Activated T-cell treated with anti-CD3 and anti-CD28 coated beads for 24 hours (primary cell): Measurements from ENCODE around the gene ACO2.
A peak's percentile ranks its signal among the peaks of the same experiment; 100 is the strongest.
"Not testable (repeated sequence)": the region's sequence is repeated elsewhere in the genome, so short reads cannot be mapped to it uniquely, and the experiment has no call there.

ENCODE experiments used
- DNase-seq: peaks from one replicate; pipeline ENCODE4 v3.0.0-alpha.2; 2020; ENCODE audit warnings: low read depth

The ACO2 gene

GRCh38 chr22:41543854-41544670 is 75.1 kb downstream of the ACO2 start, which contains the start of gene POLR3H:
TSS of gene POLR3H (minus strand) at chr22:41544470. CDS start at chr22:41544101, 369 bp downstream.
- DNase-seq: peak; percentile 95

DNA sequence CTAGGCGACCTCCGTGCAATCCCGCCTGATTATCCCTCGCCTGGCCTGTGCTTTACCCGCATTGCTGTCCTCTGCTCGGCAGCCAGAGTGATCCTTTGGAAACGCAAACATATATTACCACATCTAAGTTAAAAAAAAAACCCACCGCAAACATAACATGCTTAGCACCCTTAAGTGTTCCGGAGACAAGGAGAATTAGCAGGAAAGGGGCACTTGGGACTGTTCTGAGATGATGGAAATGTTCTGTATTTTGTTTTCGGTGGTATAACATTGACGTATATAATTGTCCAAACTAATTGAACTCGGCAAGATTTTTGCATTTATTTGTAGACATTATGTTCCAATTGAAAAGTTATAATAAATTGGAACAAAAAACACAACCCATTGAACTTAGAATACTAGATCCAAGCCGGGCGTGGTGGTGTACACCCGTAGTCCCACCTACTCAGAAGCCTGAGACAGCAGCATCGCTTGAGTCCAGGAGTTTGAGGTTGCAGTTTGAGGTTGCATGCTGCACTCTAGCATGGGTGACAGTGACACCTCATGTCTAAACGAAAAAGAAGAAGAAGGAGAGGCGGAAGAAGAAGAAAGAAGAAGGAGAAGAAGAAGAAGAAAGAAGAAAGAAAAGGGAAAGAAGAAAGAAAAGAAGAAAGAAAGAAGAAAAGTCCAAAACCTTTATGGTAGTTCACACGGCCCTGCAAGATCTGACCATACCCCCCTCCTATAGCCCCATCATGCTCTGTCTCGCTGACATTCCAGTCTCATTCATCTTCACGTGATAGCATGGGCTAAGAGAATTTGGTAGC is 76.0 kb downstream of the ACO2 start:
- no peak for DNase-seq

DNA sequence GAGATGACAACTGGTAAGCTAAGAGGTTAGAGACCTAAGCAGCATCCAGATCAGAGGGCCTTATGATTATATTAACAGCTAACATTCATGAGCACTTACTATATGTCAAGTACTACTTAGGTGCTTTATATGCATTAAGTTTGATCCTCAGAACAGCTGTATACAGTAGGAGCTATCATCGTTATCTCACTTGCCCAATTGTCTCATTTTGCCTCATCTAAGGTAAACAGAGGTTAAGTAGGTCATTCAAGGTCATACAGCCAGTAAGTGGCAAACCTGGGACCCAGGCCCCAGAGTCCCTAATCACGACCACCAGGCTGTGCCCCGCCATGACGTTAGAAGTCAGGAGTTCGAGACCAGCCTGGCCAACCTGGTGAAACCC is 79.9 kb downstream of the ACO2 start:
- DNase-seq: no peak

- no peak for DNase-seq
Measured at GRCh38 chr22:41550952-41551491, 82.1 kb downstream of the ACO2 start.

- DNase-seq: no peak
Measured at GRCh38 chr22:41551877-41552582, 83.1 kb downstream of the ACO2 start.

- DNase-seq: no peak
Measured at GRCh38 chr22:41555325-41555982, 86.5 kb downstream of the ACO2 start.

DNA sequence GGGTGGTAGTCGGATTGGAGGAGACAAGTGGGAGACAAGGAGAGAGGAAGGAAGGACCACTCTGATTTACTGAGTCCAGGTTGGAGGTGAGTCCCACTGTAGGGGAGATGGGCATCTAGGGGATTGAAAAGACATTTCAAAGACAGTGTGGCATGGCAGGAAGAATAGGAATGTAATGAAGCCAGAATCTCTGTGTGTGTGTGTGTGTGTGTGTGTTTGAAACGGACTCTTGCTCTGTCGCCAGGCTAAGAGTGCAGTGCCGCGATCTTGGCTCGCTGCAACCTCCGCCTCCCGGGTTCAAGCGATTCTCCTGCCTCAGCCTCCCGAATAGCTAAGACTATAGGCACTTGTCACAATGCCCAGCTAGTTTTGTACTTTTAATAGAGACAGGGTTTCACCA is 87.6 kb downstream of the ACO2 start:
- no peak for DNase-seq

GRCh38 chr22:41557401-41558240 is 88.7 kb downstream of the ACO2 start:
- no peak for DNase-seq

DNA sequence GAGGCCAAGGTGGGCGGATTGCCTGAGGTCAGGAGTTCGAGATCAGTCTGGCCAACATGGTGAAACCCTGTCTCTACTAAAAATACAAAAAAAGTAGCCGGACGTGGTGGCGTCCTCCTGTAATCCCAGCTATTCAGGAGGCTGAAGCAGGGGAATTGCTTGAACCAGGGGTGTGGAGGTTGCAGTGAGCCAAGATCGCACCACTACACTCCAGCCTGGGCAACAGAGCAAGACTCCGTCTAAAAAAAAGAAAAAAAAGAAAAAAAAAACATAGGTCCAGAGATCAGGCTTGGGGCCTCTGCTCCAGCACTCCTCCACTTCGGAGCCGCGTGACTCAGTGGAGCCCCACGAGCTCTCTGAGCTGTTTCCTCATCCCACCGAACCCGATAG is 89.3 kb downstream of the ACO2 start:
- DNase-seq: not testable (repeated sequence)

DNA sequence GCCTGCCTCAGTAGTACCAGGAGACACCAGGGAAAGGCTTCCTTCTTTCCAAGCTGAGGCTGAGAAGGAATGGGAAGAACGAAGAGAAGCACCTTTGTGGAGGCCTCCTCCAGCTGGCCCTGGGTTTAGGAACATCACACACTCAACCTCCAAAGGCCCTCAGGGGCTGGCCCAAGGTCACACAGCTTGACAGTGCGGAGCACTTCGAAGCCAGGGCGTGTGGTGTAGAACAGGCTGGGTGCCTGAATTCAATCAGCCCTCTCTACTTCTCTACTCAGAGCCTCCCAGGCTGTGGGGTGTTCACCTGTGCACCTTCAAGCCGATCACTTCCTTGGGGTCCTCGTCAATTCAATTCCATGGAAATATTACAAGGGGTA is 91.2 kb downstream of the ACO2 start:
- DNase-seq: no peak

GRCh38 chr22:41561335-41561734 is 92.4 kb downstream of the ACO2 start:
- DNase-seq: no peak

GRCh38 chr22:41561788-41562187 is 92.9 kb downstream of the ACO2 start:
- DNase-seq: no peak

DNA sequence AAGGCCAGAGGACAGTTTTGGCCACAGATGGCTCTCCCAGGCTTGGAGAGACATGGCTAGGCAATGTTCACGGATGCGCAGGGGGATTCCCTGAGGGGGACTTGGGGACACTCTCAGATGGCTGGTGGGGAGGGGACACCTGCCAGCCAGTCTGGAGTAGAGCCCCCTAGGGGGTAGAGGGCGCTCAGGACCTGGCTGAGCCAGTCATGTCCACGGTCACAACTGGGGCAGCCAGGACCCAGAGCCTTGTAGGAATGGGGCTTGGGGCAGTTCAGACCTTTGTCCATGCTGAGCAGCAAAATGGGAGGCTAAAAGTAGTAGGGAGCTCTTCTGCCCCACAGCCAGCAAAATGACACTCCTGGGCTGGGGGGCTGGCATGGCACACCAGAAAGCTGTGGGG is 93.5 kb downstream of the ACO2 start:
- DNase-seq: no peak

DNA sequence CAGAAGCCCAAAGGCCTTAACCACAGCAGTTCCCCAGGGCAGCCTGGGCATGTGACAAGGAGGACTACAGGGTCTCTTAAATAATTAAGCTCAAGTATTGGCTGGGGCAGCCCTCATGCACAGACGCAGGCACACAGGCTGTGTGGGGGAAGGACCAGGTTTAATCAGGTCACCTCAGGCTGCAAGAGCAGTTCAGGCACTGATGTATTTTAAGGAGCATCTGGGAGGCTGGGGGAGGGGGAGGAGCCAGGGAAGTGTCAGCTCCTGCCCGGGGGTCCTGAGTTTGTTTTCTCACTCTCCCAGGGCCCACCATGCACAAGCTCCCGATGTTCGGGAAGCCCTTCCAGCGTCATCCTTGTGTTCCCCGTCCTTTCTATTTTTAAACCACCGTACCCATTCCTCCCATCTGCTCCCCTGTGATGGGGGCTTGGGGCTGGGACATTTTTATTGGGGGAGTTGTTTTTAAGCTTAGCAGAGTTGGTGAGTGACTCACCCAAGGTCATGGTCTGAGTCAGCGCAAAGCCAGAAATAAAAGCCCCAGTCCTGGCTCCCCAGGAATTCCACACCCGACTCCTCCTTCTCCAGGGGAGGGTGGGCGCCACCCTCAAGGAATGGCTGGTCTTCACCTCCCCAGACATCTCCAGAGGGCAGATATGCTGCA is 94.3 kb downstream of the ACO2 start:
- DNase-seq: no peak

GRCh38 chr22:41564563-41564962 is 95.6 kb downstream of the ACO2 start:
- DNase-seq: no peak

DNA sequence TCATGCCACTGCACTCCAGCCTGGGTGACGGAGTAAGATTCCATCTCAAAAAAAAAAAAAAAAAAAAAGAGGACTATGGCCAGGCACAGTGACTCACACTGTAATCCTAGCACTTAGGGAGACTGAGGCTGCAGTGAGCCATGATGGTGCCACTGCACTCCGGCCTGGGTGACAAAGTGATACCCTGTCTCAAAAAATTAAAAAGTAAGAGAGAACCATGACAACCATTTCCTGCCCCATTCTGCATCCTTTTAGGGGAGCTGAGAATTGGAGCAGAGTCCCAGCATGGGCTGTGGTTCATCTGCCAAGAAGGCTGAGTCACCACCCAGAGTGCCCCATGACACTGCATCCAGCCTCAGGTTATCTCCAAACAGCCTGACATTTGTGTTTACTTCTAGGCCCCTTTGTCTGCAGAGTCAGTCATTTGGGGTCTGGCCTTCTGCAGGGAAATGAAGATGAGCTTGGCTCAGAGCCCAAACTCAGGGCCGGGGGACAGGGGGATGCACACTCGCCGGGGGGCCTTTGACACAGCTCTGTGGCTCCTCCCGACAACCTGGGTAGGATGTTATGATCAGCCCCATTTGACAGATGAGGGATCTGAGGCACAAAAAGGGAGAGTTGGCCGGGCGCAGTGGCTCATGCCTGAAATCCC is 96.6 kb downstream of the ACO2 start:
- no peak for DNase-seq

- DNase-seq: no peak
Measured at GRCh38 chr22:41567512-41567768, 98.5 kb downstream of the ACO2 start.

DNA sequence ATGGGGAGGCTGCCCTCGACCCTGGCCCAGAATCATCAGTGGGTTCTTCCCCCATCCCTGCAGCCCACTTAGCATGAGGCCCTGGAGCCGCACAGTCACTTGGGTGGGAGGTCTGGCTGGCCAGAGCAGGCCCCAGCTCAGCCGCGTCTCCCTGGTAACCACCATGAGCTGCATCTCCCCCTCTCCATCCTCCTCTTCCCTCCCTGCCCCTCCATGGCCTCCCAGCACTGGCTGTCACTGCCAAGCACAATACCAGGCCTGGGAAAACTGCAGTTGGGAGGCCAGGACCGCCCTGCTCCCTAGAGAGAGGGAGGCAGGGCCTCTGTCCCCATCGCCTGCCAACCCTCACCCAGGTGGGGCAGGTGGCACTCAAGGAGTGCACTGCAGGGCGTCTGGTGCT is 99.9 kb downstream of the ACO2 start:
- DNase-seq: no peak

DNA sequence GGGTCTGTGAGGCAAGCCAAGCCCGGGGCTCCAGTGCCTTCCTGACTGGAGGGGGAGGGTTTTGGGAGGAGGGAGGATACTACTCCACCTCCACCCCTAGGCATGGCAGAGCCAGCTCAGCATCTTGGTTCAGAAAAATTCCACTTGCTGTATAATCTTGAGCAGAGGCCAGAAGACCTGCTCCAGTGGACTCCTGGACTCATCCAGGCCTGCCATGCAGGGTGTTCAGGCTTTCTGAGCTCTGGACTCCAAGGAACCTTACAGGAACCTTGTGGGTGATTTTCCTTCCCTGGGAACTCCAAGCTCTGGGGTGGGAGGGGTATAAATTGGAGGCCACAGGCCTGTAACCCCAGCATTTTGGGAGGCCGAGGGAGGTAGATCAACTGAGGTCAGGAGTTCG is 101.3 kb downstream of the ACO2 start:
- no peak for DNase-seq

- DNase-seq: no peak
Measured at GRCh38 chr22:41571786-41572185, 102.9 kb downstream of the ACO2 start.
